ENCODE results near the gene CRTAC1.

Gene CRTAC1

GRCh38 chr10:97876402-97876801 is 154.0 kb downstream of the CRTAC1 start:
- H3K27me3 ChIP-seq (ENCODE audit: control insufficient read depth in 1 of 2, insufficient read depth in 1 of 2, low read length in 2 of 2): peaks cover 23 to 26% of the 10 kb centered on the region in 2 experiments
- H2BK15ac ChIP-seq (ENCODE audit: low read depth, poor library complexity, severe bottlenecking): no peak overlapping the region
- no peak overlapping the region for H3K4me3 ChIP-seq (ENCODE audit: insufficient read depth in 1 of 2, low read depth in 1 of 2, low read length in 2 of 2)
- no peak overlapping the region for H3K9ac ChIP-seq (ENCODE audit: low read length)
- H3K23ac ChIP-seq (ENCODE audit: low read length in 2 of 2): no peak overlapping the region
- no peak for DNase-seq
- no peak overlapping the region for H2BK120ac ChIP-seq (ENCODE audit: low read depth, low read length)
- H3K4me2 ChIP-seq (ENCODE audit: low read length, poor library complexity, severe bottlenecking): no peak overlapping the region
- H3K14ac ChIP-seq (ENCODE audit: low read length in 2 of 2): no peak overlapping the region
- H4K8ac ChIP-seq (ENCODE audit: low read length): no peak overlapping the region
- no peak overlapping the region for H3K27ac ChIP-seq (ENCODE audit: low read length, poor library complexity, severe bottlenecking)
- peaks cover under 1% of the 10 kb centered on the region for H3K4me1 ChIP-seq (ENCODE audit: control insufficient read depth, insufficient read depth, low read depth, low read length)
- H2BK12ac ChIP-seq (ENCODE audit: low read length in 2 of 2): no peak overlapping the region
- no peak overlapping the region for H3K4ac ChIP-seq (ENCODE audit: low read depth in 1 of 2, low read length in 2 of 2)
- no peaks in the 10 kb centered on the region for H3K9me3 ChIP-seq (ENCODE audit: control insufficient read depth, low read length)
- H2AFZ ChIP-seq (ENCODE audit: low read depth, low read length): no peak overlapping the region
- no peak overlapping the region for H2BK5ac ChIP-seq (ENCODE audit: low read depth, low read length, poor library complexity, severe bottlenecking)
- no peak overlapping the region for H4K91ac ChIP-seq (ENCODE audit: low read length)
- no peak overlapping the region for H2AK5ac ChIP-seq (ENCODE audit: low read length, severe bottlenecking)
- no peaks in the 10 kb centered on the region for H3K36me3 ChIP-seq (ENCODE audit: control insufficient read depth in 1 of 2, insufficient read depth in 2 of 2, low read depth in 1 of 2, low read length in 2 of 2)
- WGBS: 77% methylated on average over 4 of the region's 4 CpGs
- no peak overlapping the region for H3K18ac ChIP-seq (ENCODE audit: low read depth in 1 of 2, low read length in 2 of 2)
- no peaks in the 10 kb centered on the region for H3K79me1 ChIP-seq (replicated peaks; ENCODE audit: low read length, poor library complexity, severe bottlenecking)

- no peak overlapping the region for H3K9ac ChIP-seq (ENCODE audit: low read length)
- DNase-seq: no peak
- H2BK5ac ChIP-seq (ENCODE audit: low read depth, low read length, poor library complexity, severe bottlenecking): no peak overlapping the region
- no peak overlapping the region for H4K8ac ChIP-seq (ENCODE audit: low read length)
- H3K4me1 ChIP-seq (ENCODE audit: control insufficient read depth, insufficient read depth, low read depth, low read length): no peaks in the 10 kb centered on the region
- H2BK15ac ChIP-seq (ENCODE audit: low read depth, poor library complexity, severe bottlenecking): no peak overlapping the region
- no peak overlapping the region for H3K4me2 ChIP-seq (ENCODE audit: low read length, poor library complexity, severe bottlenecking)
- no peak overlapping the region for H3K23ac ChIP-seq (ENCODE audit: low read length in 2 of 2)
- no peak overlapping the region for H3K14ac ChIP-seq (ENCODE audit: low read length in 2 of 2)
- no peak overlapping the region for H3K4me3 ChIP-seq (ENCODE audit: insufficient read depth in 1 of 2, low read depth in 1 of 2, low read length in 2 of 2)
- no peak overlapping the region for H3K4ac ChIP-seq (ENCODE audit: low read depth in 1 of 2, low read length in 2 of 2)
- no peaks in the 10 kb centered on the region for H3K9me3 ChIP-seq (ENCODE audit: control insufficient read depth, low read length)
- no peak overlapping the region for H2BK120ac ChIP-seq (ENCODE audit: low read depth, low read length)
- no peaks in the 10 kb centered on the region for H3K79me1 ChIP-seq (replicated peaks; ENCODE audit: low read length, poor library complexity, severe bottlenecking)
- H2BK12ac ChIP-seq (ENCODE audit: low read length in 2 of 2): no peak overlapping the region
- 91% methylated on average over 7 of the region's 7 CpGs for WGBS
- no peak overlapping the region for H2AFZ ChIP-seq (ENCODE audit: low read depth, low read length)
- no peak overlapping the region for H3K18ac ChIP-seq (ENCODE audit: low read depth in 1 of 2, low read length in 2 of 2)
- no peaks in the 10 kb centered on the region for H3K36me3 ChIP-seq (ENCODE audit: control insufficient read depth in 1 of 2, insufficient read depth in 2 of 2, low read depth in 1 of 2, low read length in 2 of 2)
- no peak overlapping the region for H3K27ac ChIP-seq (ENCODE audit: low read length, poor library complexity, severe bottlenecking)
- no peak overlapping the region for H4K91ac ChIP-seq (ENCODE audit: low read length)
- no peak overlapping the region for H2AK5ac ChIP-seq (ENCODE audit: low read length, severe bottlenecking)
- peaks cover 33 to 36% of the 10 kb centered on the region in 2 experiments for H3K27me3 ChIP-seq (ENCODE audit: control insufficient read depth in 1 of 2, insufficient read depth in 1 of 2, low read length in 2 of 2)
These were observed 155.0 kb downstream of the CRTAC1 start for GRCh38 chr10:97875391-97875790.

GRCh38 chr10:97874332-97874731 is 156.1 kb downstream of the CRTAC1 start:
- no peak overlapping the region for H2BK5ac ChIP-seq (ENCODE audit: low read depth, low read length, poor library complexity, severe bottlenecking)
- 52% methylated on average over 6 of the region's 6 CpGs for WGBS
- no peaks in the 10 kb centered on the region for H3K79me1 ChIP-seq (replicated peaks; ENCODE audit: low read length, poor library complexity, severe bottlenecking)
- H3K36me3 ChIP-seq (ENCODE audit: control insufficient read depth in 1 of 2, insufficient read depth in 2 of 2, low read depth in 1 of 2, low read length in 2 of 2): no peaks in the 10 kb centered on the region
- H3K9ac ChIP-seq (ENCODE audit: low read length): no peak overlapping the region
- no peak overlapping the region for H3K4ac ChIP-seq (ENCODE audit: low read depth in 1 of 2, low read length in 2 of 2)
- peaks cover 3% of the 10 kb centered on the region for H3K4me1 ChIP-seq (ENCODE audit: control insufficient read depth, insufficient read depth, low read depth, low read length)
- H2BK15ac ChIP-seq (ENCODE audit: low read depth, poor library complexity, severe bottlenecking): no peak overlapping the region
- no peak overlapping the region for H2AK5ac ChIP-seq (ENCODE audit: low read length, severe bottlenecking)
- no peak overlapping the region for H2BK12ac ChIP-seq (ENCODE audit: low read length in 2 of 2)
- no peak overlapping the region for H3K27ac ChIP-seq (ENCODE audit: low read length, poor library complexity, severe bottlenecking)
- no peak overlapping the region for H2AFZ ChIP-seq (ENCODE audit: low read depth, low read length)
- no peak overlapping the region for H4K8ac ChIP-seq (ENCODE audit: low read length)
- peaks cover 33 to 46% of the 10 kb centered on the region in 2 experiments for H3K27me3 ChIP-seq (ENCODE audit: control insufficient read depth in 1 of 2, insufficient read depth in 1 of 2, low read length in 2 of 2)
- H3K14ac ChIP-seq (ENCODE audit: low read length in 2 of 2): no peak overlapping the region
- DNase-seq: no peak
- no peak overlapping the region for H3K23ac ChIP-seq (ENCODE audit: low read length in 2 of 2)
- no peak overlapping the region for H3K4me2 ChIP-seq (ENCODE audit: low read length, poor library complexity, severe bottlenecking)
- no peaks in the 10 kb centered on the region for H3K9me3 ChIP-seq (ENCODE audit: control insufficient read depth, low read length)
- H2BK120ac ChIP-seq (ENCODE audit: low read depth, low read length): no peak overlapping the region
- no peak overlapping the region for H4K91ac ChIP-seq (ENCODE audit: low read length)
- H3K4me3 ChIP-seq (ENCODE audit: insufficient read depth in 1 of 2, low read depth in 1 of 2, low read length in 2 of 2): no peak overlapping the region
- H3K18ac ChIP-seq (ENCODE audit: low read depth in 1 of 2, low read length in 2 of 2): no peak overlapping the region

GRCh38 chr10:97873569-97873968 is 156.9 kb downstream of the CRTAC1 start:
- Histone ChIP-seq H3K14ac (ENCODE audit: low read length in 2 of 2) (no peak overlapping the region), H2AFZ (ENCODE audit: low read depth, low read length) (no peak overlapping the region), H3K4me1 (ENCODE audit: control insufficient read depth, insufficient read depth, low read depth, low read length) (peaks cover 8% of the 10 kb centered on the region), H2BK120ac (ENCODE audit: low read depth, low read length) (no peak overlapping the region), H3K4me2 (ENCODE audit: low read length, poor library complexity, severe bottlenecking) (no peak overlapping the region), H2AK5ac (ENCODE audit: low read length, severe bottlenecking) (no peak overlapping the region), H2BK5ac (ENCODE audit: low read depth, low read length, poor library complexity, severe bottlenecking) (no peak overlapping the region), H3K9ac (ENCODE audit: low read length) (no peak overlapping the region), H4K8ac (ENCODE audit: low read length) (no peak overlapping the region), H3K9me3 (ENCODE audit: control insufficient read depth, low read length) (no peaks in the 10 kb centered on the region), H2BK15ac (ENCODE audit: low read depth, poor library complexity, severe bottlenecking) (no peak overlapping the region), H3K18ac (ENCODE audit: low read depth in 1 of 2, low read length in 2 of 2) (no peak overlapping the region), H3K23ac (ENCODE audit: low read length in 2 of 2) (no peak overlapping the region), H3K79me1 (replicated peaks; ENCODE audit: low read length, poor library complexity, severe bottlenecking) (no peaks in the 10 kb centered on the region), H4K91ac (ENCODE audit: low read length) (no peak overlapping the region), H3K27me3 (ENCODE audit: control insufficient read depth in 1 of 2, insufficient read depth in 1 of 2, low read length in 2 of 2) (peaks cover 33 to 46% of the 10 kb centered on the region in 2 experiments), H2BK12ac (ENCODE audit: low read length in 2 of 2) (no peak overlapping the region), H3K4me3 (ENCODE audit: insufficient read depth in 1 of 2, low read depth in 1 of 2, low read length in 2 of 2) (no peak overlapping the region), H3K36me3 (ENCODE audit: control insufficient read depth in 1 of 2, insufficient read depth in 2 of 2, low read depth in 1 of 2, low read length in 2 of 2) (no peaks in the 10 kb centered on the region), H3K27ac (ENCODE audit: low read length, poor library complexity, severe bottlenecking) (no peak overlapping the region), H3K4ac (ENCODE audit: low read depth in 1 of 2, low read length in 2 of 2) (no peak overlapping the region)
- DNase-seq: no peak
- 80% methylated on average over 6 of the region's 6 CpGs for whole genome bisulfite sequencing

Measured in mesenchymal stem cell (in vitro differentiated cells and primary cell).